ENCODE data around the gene INTS3.

INTS3 gene

GRCh38 chr1:153727463-153728304, at the start of gene INTS3:
INTS3 (plus strand) TSS chr1:153728050; CDS start chr1:153728635, 585 bp downstream.
- peak; percentile 100 for DNase-seq

GRCh38 chr1:153678519-153679336, 49.1 kb upstream of the INTS3 start, which contains the start of gene NPR1:
NPR1 (plus strand) TSS chr1:153678688; CDS start chr1:153679109, 421 bp downstream.
- no peak for DNase-seq

- no peak for DNase-seq
Observed at GRCh38 chr1:153679337-153680119, 48.3 kb upstream of the INTS3 start.

- DNase-seq, result no peak
Observed at GRCh38 chr1:153680120-153680403, 47.8 kb upstream of the INTS3 start.

- no peak for DNase-seq
Observed at GRCh38 chr1:153682730-153683129, 45.1 kb upstream of the INTS3 start.

- DNase-seq, result no peak
Observed at GRCh38 chr1:153683854-153684253, 44.0 kb upstream of the INTS3 start.

GRCh38 chr1:153684892-153685291, 43.0 kb upstream of the INTS3 start:
- DNase-seq, result no peak

- no peak for DNase-seq
Observed at GRCh38 chr1:153685544-153686340, 42.1 kb upstream of the INTS3 start.

- no peak for DNase-seq
Observed at GRCh38 chr1:153687346-153688125, 40.3 kb upstream of the INTS3 start.

GRCh38 chr1:153688276-153688675, 39.6 kb upstream of the INTS3 start:
- no peak for DNase-seq

GRCh38 chr1:153688736-153689328, 39.0 kb upstream of the INTS3 start:
- no peak for DNase-seq

GRCh38 chr1:153693466-153693865, 34.4 kb upstream of the INTS3 start:
- DNase-seq, result no peak

- DNase-seq, result no peak
Observed at GRCh38 chr1:153696741-153697140, 31.1 kb upstream of the INTS3 start.

GRCh38 chr1:153697191-153698019, 30.4 kb upstream of the INTS3 start:
- no peak for DNase-seq

- no peak for DNase-seq
Observed at GRCh38 chr1:153698020-153698922, 29.6 kb upstream of the INTS3 start.

- no peak for DNase-seq
Observed at GRCh38 chr1:153698923-153699714, 28.7 kb upstream of the INTS3 start.

- DNase-seq, result no peak
Observed at GRCh38 chr1:153699768-153700167, 28.1 kb upstream of the INTS3 start.

- DNase-seq, result no peak
Observed at GRCh38 chr1:153705484-153705883, 22.4 kb upstream of the INTS3 start.
